ENCODE results near the gene ACKR3.

ACKR3 gene

GRCh38 chr2:236569573-236569973, at the start of gene ACKR3:
TSS of gene ACKR3 (plus strand) at chr2:236569825. CDS start at chr2:236580466, 10,641 bp downstream.
- DNase-seq = peak; percentile 74

- no peak for DNase-seq
Observed at GRCh38 chr2:236521556-236521955, 48.1 kb upstream of the ACKR3 start.

- no peak for DNase-seq
Observed at GRCh38 chr2:236523249-236523648, 46.4 kb upstream of the ACKR3 start.

DNA sequence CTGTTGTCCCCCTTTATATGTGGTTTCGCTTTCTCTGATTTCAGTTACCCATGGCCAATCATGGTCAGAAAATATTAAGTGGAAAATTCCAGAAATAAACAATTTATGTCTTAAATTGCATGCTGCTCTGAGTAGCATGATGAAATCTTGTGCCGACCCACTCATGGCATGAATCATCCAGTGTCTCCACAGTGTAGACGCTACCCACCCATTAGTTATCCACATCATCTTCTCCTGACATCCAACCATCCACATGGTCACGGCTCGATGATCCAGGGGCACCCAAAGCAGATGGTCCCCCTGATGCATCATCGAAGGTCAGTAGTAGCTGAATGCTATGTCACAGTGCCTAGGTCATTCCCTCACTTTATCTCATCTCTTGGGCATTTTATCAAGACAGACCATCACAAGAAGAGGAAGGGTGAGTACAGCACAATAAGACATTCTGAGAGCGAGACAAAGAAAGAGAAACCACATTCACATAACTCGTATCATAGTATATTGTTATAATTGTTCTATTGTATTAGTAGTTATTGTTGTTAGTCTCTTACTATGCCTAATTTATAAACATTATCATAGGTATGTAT, 44.1 kb upstream of the ACKR3 start:
- DNase-seq = no peak

- no peak for DNase-seq
Observed at GRCh38 chr2:236526455-236527158, 43.0 kb upstream of the ACKR3 start.

GRCh38 chr2:236527159-236527630, 42.4 kb upstream of the ACKR3 start:
- no peak for DNase-seq

GRCh38 chr2:236529606-236530005, 40.0 kb upstream of the ACKR3 start:
- DNase-seq = no peak

DNA sequence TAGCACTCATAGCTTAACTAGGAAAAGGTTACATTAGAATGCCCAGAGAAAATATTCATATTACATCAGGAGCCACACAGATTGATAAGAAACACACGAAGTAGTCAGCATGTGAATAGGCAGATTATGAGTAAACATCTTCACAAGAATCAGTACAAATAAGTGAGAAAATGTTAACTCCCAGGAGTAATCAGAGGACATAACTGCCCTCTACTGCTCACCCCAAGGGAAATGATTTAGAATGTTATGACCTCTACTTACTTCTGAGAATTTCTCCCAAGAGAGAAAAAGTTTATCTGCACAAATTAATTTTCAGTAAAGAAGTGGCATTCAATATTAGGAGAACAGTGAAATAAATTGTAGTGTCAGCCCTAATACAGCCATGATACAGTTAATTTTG, 39.1 kb upstream of the ACKR3 start:
- no peak for DNase-seq

DNA sequence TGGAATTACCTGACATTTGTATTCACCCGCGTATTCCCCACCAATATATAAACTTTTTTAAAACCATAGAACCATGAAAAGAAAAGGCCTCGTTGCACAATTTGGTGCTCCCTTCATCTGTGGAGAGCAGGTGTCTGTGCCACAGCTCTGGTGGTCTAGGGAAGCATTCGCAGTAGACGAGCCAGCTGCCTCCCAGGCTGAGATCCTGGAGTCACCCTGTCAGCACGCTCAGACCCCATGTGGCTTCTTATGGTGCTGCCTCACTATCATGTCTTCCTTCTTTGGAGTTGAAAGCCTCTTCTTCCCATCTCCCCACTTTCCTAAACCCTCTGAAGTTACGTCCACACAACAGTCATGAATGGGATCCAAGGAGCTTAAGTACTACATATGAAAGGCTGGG, 38.4 kb upstream of the ACKR3 start:
- no peak for DNase-seq

GRCh38 chr2:236531996-236532395, 37.6 kb upstream of the ACKR3 start:
- no peak for DNase-seq

DNA sequence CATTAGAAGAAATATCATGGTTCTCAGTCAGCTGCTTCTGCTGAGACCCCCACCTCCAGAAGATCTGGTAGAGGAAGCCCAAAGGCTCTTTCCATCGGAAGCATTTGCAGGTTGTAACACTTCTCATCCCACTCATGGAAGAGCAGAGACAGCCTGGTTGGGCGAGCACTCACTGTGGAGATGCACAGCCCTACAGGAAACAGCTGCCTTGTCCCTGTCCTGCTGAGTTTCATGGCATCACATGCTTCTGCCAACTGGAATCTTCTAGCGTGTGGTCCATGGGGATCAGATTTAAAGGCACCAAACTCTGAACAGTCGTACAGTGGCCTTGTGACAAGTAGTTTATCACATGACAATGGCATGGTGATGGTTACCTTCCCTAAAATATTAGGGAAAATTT, 36.3 kb upstream of the ACKR3 start:
- no peak for DNase-seq

GRCh38 chr2:236535024-236535423, 34.6 kb upstream of the ACKR3 start:
- no peak for DNase-seq

DNA sequence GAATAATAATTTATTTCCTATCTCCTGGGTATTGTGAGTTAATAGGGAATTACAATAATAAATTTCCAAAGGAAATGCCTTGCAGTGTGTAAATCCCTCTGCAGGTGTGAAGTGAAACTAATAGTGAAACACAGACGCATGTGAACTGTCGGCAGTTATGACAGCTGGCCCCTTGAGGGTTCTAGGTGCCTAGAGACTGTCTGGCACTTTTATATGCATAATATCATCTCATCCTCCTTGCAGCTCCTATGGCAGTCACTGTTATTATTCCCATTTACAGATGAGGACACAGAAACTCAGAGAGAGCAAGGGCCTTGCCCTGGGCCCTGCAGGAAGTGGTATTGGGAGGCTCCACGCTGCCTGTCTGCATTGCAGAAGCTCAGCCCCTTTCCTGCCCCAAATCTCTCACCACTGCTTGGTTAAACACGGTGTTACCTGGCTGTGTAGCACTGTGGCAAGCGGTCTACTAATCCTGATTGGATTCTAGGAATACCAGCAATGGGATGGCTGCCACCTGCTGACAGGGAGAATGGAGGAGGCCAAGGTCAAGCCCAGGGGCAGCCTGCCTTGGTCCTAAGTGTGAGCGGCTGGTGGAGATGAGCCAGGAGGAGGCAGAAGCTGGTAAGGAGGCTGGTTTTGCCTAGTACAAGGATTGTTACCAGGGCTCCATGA, 32.8 kb upstream of the ACKR3 start:
- DNase-seq = no peak

GRCh38 chr2:236538242-236538641, 31.4 kb upstream of the ACKR3 start:
- no peak for DNase-seq

GRCh38 chr2:236541008-236541562, 28.5 kb upstream of the ACKR3 start:
- DNase-seq = no peak

DNA sequence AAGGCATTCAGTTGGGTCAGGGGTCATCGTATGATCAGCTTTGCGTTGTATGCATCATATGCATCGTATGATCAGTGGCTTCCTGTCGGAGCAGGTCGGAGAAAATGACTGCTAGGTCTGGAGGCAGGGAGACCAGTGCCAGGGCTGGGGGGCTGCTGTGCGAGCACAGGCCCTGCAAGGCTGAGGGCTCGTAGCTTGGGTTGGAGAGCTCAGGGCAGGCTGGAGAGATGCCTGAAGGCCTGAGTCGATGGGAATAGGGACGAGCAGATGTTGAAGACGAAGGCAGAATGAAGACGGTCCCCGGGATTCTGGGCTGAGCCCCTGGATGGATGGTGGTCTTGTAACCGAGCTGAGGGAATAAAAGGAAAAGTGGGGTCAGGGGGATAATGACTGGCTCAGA, 25.3 kb upstream of the ACKR3 start:
- no peak for DNase-seq

DNA sequence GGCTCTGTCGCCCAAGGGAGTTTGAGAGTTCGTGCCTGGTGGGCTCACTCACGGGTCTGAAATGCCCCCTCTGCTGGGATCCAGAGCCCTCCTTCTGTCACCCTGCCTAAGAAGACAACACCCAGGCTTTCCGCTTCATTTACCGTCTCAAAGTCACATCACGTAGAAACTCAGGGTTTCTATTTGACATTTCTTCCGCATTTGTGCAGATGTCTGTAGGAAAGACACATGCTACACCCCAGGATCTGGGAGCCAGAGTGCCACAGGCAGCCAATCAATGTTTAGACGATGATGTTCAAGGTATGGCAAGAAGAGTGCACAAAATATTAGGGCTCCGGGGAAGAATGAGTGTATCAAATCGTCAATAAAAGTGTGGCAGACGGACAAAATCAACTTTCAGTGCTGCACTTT, 24.4 kb upstream of the ACKR3 start:
- DNase-seq = no peak

- no peak for DNase-seq
Observed at GRCh38 chr2:236545814-236546480, 23.7 kb upstream of the ACKR3 start.

- DNase-seq = no peak
Observed at GRCh38 chr2:236546561-236547002, 23.0 kb upstream of the ACKR3 start.

DNA sequence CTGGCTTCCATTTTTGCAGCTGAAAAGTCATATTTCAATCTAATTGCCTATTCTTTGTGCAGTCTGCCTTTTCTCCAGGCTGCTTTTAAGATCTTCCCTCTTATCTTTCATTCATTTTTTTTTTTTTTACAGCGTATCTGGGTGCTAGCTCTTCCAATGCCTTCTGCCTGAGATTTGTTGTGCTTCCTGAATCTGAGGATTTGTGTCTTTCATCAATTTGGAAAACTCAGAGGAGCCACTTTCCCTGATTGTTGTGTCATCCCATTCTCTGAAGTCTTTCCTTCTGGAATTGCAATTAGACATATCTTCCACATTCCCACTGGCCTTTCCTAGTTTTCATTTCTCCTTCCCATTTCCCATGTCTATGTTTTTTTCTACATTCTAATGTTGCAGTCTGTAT, 21.9 kb upstream of the ACKR3 start:
- no peak for DNase-seq

DNA sequence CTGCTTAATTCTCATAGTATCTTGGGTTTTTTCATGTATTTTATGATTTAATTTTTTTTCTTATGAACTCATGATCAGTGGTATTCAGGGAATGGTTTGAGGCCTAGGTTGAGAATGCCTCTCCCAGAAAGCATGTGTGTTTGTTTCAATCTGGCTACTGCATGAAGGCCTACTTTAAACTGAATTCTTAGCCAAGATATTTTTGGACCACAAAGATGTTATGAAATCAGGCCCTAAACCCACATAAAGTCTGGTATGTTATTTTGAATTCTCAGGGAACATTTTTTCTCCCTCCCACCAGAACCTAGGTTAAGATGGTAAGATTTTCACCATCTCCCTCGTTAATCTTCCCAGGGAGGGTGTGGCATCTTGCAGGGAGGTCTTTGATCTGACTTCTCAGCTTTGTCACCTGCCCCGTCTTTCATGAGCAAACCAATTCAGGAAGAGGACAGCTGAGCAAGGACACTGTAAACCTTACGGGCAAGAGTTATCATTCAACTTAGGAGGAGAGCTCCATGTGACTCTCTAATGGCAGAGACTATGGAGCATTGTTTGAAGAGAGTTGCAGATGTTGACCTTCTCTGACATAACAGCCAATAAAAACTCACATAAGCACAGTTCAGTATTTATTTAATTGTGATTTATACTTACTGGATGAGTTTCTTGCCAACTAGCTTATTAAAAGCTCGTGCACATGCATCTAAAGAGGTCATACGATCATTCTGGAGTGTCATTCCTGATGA, 21.3 kb upstream of the ACKR3 start:
- no peak for DNase-seq

GRCh38 chr2:236549165-236549564, 20.5 kb upstream of the ACKR3 start:
- no peak for DNase-seq

- DNase-seq = no peak
Observed at GRCh38 chr2:236550290-236550689, 19.3 kb upstream of the ACKR3 start.
